Choroid plexus epithelial cell (primary cell): ENCODE results near the gene VTA1.

Experiments used
- DNase-seq: peaks from one replicate; pipeline ENCODE4 v3.0.0-alpha.2; 2010; ENCODE audit warnings: low read depth
- H3K4me3 ChIP-seq: 2 replicates; pipeline ENCODE4 v1.5.1; 2011; ENCODE audit warnings: low read depth, mild to moderate bottlenecking, control low read depth, low read length, moderate library complexity
- TF ChIP-seq, protein P1 (sequence below): conservative IDR thresholded peaks from 2 replicates; pipeline ENCODE4 v1.5.1; 2011; ENCODE audit warnings: low read depth, mild to moderate bottlenecking, control low read depth, inconsistent platforms, low read length, moderate library complexity

Gene VTA1

DNA sequence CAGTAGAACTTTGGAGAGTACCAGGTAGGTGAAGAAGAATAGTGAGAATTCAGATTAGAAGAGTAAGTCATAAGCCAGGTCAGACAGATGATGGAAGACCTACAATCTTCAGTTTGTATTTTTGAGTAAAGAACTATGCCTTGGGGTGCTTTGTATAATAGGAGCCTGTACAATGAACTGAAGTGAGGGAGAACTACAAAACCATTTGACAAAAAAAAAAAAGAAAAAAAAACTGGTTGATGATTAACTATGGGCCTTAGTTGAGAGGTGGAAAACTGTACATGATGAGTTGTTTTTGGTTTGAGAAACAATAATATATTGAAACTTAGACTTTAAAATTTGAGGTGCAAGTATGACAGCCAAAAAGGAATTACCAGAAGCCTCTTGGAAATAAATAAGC is 25.7 kb downstream of the VTA1 start:
- no peak for DNase-seq
- TF ChIP-seq, protein P1, sequence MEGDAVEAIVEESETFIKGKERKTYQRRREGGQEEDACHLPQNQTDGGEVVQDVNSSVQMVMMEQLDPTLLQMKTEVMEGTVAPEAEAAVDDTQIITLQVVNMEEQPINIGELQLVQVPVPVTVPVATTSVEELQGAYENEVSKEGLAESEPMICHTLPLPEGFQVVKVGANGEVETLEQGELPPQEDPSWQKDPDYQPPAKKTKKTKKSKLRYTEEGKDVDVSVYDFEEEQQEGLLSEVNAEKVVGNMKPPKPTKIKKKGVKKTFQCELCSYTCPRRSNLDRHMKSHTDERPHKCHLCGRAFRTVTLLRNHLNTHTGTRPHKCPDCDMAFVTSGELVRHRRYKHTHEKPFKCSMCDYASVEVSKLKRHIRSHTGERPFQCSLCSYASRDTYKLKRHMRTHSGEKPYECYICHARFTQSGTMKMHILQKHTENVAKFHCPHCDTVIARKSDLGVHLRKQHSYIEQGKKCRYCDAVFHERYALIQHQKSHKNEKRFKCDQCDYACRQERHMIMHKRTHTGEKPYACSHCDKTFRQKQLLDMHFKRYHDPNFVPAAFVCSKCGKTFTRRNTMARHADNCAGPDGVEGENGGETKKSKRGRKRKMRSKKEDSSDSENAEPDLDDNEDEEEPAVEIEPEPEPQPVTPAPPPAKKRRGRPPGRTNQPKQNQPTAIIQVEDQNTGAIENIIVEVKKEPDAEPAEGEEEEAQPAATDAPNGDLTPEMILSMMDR = no peak
- no peak overlapping the region for H3K4me3 ChIP-seq

DNA sequence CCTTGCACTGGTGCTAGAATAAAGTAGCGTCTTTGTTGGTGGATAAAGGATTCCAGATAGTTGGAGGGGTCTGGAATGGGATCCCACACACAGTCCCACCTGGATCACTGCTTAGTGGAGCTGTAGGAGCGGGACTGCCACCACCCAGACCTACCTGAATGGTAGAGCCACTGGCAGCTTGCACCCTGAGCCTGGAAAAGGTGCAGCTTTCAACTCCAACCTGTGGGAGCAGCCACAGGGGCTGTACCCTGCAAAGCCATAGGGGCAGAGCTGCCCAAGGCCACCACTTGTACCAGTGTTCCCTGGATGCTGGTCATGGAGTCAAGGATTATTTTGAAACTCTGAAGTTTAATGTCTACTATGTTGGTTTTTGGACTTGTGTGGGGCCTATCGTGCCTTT is 26.9 kb downstream of the VTA1 start:
- H3K4me3 ChIP-seq = no peak overlapping the region
- DNase-seq = no peak
- TF ChIP-seq, protein P1 = no peak

DNA sequence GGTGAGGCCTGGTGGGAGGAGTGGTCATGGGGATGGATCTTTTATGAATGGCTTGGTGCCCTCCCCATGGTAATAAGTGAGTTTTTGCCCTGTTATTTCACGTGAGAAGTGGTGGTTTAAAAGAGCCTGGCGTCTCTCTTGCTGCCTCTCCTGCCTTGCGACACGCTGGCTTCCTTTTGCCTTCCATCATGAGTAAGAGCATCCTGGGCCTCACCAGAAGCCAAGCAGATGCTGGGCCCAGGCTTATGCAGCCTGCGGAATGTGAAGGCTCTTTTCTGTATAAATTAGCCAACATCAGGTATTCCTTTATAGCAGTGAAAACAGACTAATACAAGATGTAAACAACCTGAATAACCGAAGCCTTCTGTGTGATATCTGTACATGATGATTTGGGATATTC is 27.6 kb downstream of the VTA1 start:
- TF ChIP-seq, protein P1 = no peak

GRCh38 chr6:142178129-142178528 is 31.1 kb downstream of the VTA1 start:
- TF ChIP-seq, protein P1 = no peak
- no peak overlapping the region for H3K4me3 ChIP-seq
- DNase-seq = no peak

More for the DNA sequence above, 27.6 kb downstream of the VTA1 start:
- no peak for DNase-seq
- H3K4me3 ChIP-seq = no peak overlapping the region

GRCh38 chr6:142182004-142182403 is 34.9 kb downstream of the VTA1 start:
- no peak for DNase-seq
- TF ChIP-seq, protein P1 = no peak
- H3K4me3 ChIP-seq = no peak overlapping the region

- TF ChIP-seq, protein P1 = no peak
- DNase-seq = no peak
- H3K4me3 ChIP-seq = no peak overlapping the region
Measured at GRCh38 chr6:142183351-142183750, 36.3 kb downstream of the VTA1 start.

GRCh38 chr6:142184307-142184706 is 37.2 kb downstream of the VTA1 start:
- DNase-seq = no peak
- H3K4me3 ChIP-seq = no peak overlapping the region
- TF ChIP-seq, protein P1 = no peak
